Measurements from ENCODE around the gene CASP8AP2. TPM values are rescaled to one million over a fixed set of nuclear protein-coding genes. Genes with fewer than 3 reads are reported as not detected.

CASP8AP2 gene
- total and polyA plus RNA-seq, 9 of the 15 experiments (the other 6 are each of a cell fraction or from before 2014, with no cell fraction given), result 10.6 to 30.0 (median 19.1) TPM

DNA sequence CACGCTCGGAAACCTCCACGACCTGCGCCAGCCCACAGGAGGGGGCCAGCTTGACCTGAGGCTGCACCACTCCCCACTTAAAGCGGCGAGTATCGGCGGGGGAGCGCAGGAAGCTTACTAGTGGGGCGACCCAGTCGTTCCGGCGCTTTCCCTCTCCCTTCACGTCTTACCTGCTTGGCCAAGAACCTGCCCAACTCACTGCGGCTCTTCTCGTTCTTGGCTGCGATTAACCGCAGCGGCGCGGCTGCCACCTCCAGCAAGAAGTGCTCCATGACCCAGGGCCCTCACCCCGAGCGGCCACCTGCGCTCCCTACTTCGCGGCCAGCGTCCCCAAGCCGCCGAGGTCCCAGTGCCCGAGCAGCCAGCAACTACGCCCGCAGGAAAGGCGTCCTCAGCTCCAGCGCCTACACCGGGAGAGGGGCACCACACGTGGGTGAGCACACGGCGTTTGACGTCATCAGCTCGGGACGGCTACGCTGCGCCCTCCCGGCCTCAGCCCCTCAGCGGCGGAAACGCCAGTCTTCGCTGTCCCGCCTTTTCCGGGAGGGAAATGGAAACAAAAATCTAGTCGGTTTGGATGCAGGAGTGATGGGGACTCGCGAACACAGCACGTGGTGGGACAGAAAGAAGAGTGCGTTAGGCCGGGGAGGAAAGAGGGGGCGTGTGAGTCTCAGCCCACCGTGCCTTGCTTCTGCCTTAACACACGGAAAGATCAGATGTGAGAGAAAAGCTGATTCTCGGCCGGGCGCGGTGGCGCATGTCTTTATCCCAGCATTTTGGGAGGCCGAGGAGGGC lies 10.1 kb upstream of the CASP8AP2 start, which contains the start of gene MDN1 (continued):
- TF ChIP-seq, protein P1, sequence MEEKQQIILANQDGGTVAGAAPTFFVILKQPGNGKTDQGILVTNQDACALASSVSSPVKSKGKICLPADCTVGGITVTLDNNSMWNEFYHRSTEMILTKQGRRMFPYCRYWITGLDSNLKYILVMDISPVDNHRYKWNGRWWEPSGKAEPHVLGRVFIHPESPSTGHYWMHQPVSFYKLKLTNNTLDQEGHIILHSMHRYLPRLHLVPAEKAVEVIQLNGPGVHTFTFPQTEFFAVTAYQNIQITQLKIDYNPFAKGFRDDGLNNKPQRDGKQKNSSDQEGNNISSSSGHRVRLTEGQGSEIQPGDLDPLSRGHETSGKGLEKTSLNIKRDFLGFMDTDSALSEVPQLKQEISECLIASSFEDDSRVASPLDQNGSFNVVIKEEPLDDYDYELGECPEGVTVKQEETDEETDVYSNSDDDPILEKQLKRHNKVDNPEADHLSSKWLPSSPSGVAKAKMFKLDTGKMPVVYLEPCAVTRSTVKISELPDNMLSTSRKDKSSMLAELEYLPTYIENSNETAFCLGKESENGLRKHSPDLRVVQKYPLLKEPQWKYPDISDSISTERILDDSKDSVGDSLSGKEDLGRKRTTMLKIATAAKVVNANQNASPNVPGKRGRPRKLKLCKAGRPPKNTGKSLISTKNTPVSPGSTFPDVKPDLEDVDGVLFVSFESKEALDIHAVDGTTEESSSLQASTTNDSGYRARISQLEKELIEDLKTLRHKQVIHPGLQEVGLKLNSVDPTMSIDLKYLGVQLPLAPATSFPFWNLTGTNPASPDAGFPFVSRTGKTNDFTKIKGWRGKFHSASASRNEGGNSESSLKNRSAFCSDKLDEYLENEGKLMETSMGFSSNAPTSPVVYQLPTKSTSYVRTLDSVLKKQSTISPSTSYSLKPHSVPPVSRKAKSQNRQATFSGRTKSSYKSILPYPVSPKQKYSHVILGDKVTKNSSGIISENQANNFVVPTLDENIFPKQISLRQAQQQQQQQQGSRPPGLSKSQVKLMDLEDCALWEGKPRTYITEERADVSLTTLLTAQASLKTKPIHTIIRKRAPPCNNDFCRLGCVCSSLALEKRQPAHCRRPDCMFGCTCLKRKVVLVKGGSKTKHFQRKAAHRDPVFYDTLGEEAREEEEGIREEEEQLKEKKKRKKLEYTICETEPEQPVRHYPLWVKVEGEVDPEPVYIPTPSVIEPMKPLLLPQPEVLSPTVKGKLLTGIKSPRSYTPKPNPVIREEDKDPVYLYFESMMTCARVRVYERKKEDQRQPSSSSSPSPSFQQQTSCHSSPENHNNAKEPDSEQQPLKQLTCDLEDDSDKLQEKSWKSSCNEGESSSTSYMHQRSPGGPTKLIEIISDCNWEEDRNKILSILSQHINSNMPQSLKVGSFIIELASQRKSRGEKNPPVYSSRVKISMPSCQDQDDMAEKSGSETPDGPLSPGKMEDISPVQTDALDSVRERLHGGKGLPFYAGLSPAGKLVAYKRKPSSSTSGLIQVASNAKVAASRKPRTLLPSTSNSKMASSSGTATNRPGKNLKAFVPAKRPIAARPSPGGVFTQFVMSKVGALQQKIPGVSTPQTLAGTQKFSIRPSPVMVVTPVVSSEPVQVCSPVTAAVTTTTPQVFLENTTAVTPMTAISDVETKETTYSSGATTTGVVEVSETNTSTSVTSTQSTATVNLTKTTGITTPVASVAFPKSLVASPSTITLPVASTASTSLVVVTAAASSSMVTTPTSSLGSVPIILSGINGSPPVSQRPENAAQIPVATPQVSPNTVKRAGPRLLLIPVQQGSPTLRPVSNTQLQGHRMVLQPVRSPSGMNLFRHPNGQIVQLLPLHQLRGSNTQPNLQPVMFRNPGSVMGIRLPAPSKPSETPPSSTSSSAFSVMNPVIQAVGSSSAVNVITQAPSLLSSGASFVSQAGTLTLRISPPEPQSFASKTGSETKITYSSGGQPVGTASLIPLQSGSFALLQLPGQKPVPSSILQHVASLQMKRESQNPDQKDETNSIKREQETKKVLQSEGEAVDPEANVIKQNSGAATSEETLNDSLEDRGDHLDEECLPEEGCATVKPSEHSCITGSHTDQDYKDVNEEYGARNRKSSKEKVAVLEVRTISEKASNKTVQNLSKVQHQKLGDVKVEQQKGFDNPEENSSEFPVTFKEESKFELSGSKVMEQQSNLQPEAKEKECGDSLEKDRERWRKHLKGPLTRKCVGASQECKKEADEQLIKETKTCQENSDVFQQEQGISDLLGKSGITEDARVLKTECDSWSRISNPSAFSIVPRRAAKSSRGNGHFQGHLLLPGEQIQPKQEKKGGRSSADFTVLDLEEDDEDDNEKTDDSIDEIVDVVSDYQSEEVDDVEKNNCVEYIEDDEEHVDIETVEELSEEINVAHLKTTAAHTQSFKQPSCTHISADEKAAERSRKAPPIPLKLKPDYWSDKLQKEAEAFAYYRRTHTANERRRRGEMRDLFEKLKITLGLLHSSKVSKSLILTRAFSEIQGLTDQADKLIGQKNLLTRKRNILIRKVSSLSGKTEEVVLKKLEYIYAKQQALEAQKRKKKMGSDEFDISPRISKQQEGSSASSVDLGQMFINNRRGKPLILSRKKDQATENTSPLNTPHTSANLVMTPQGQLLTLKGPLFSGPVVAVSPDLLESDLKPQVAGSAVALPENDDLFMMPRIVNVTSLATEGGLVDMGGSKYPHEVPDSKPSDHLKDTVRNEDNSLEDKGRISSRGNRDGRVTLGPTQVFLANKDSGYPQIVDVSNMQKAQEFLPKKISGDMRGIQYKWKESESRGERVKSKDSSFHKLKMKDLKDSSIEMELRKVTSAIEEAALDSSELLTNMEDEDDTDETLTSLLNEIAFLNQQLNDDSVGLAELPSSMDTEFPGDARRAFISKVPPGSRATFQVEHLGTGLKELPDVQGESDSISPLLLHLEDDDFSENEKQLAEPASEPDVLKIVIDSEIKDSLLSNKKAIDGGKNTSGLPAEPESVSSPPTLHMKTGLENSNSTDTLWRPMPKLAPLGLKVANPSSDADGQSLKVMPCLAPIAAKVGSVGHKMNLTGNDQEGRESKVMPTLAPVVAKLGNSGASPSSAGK (IDR thresholded peaks at IDR 0.05), result peak; percentile 96
- no peak for TF ChIP-seq NFIC (IDR thresholded peaks at IDR 0.05)
- TF ChIP-seq FOXK2 (conservative IDR thresholded peaks at IDR 0.05 in 1 of 2, IDR thresholded peaks at IDR 0.05 in 1 of 2; ENCODE audit: low read depth in 2 of 2), result peak; percentile 75 to 78
- TF ChIP-seq KHSRP (IDR thresholded peaks at IDR 0.05), result peak; percentile 76; the same call in 1 of the 2 replicates
- 0 out of 2 replicates have a peak, but pooled peaks have one; percentile 36 for TF ChIP-seq NR3C1 (CRISPR knock-in tag; IDR thresholded peaks at IDR 0.05)
- TF ChIP-seq, protein P2, sequence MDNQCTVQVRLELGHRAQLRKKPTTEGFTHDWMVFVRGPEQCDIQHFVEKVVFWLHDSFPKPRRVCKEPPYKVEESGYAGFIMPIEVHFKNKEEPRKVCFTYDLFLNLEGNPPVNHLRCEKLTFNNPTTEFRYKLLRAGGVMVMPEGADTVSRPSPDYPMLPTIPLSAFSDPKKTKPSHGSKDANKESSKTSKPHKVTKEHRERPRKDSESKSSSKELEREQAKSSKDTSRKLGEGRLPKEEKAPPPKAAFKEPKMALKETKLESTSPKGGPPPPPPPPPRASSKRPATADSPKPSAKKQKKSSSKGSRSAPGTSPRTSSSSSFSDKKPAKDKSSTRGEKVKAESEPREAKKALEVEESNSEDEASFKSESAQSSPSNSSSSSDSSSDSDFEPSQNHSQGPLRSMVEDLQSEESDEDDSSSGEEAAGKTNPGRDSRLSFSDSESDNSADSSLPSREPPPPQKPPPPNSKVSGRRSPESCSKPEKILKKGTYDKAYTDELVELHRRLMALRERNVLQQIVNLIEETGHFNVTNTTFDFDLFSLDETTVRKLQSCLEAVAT (IDR thresholded peaks at IDR 0.05), result no peak; a peak in 1 of 4 replicates
- no peak for TF ChIP-seq ZNF79 (CRISPR knock-in tag; IDR thresholded peaks at IDR 0.05; ENCODE audit: low read depth)
- TF ChIP-seq GTF2A2 (tag; IDR thresholded peaks at IDR 0.05), result no peak
- TF ChIP-seq, protein P3, sequence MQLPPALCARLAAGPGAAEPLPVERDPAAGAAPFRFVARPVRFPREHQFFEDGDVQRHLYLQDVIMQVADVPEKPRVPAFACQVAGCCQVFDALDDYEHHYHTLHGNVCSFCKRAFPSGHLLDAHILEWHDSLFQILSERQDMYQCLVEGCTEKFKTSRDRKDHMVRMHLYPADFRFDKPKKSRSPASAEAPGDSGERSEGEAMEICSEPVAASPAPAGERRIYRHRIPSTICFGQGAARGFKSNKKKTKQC (CRISPR knock-in tag; IDR thresholded peaks at IDR 0.05), result peak; percentile 78
- peak; percentile 61; the same call in 1 of the 2 replicates for TF ChIP-seq RUNX1 (IDR thresholded peaks at IDR 0.05; ENCODE audit: low read depth)
- TF ChIP-seq MAZ (CRISPR knock-in tag; conservative IDR thresholded peaks at IDR 0.05 in 1 of 2, IDR thresholded peaks at IDR 0.05 in 1 of 2), result peak; percentile 76 to 85
- peak; percentile 54 to 60 for TF ChIP-seq NRF1 (conservative IDR thresholded peaks at IDR 0.05 in 1 of 2, IDR thresholded peaks at IDR 0.05 in 1 of 2)

Data from K562 (cell line).